Left lobe of liver (tissue), 2 donors: ENCODE measurements around the gene ARL5C. TPM values are rescaled to one million over a fixed set of nuclear protein-coding genes. Genes with fewer than 3 reads are reported as not detected.

Experiments used
- ATAC-seq: fragments of 200-7000 bp; cut with Tn5 transposase; one replicate; pipeline ENCODE4 v1.9.1; 2020; ENCODE audit warnings: mild to moderate bottlenecking, moderate library complexity
- DNase-seq: peaks from one replicate; pipeline ENCODE4 v3.0.0-alpha.2; 2020; ENCODE audit warnings: low spot score
- total RNA-seq: library from RNA; stranded (reverse); gene quantifications from one replicate; pipeline ENCODE4 v1.2.1, GENCODE V29; 2021
- donor health status: DM: no; HTN: no; CAD: no; lungs with moderate emphysema.
- donor health status: DM: no; HTN: yes; CAD: no.

Gene ARL5C
- total RNA-seq, 1 donor from 2014 or later = not detected

- peak; percentile 98 for ATAC-seq
- DNase-seq = peak; percentile 91
Measured at GRCh38 chr17:39110435-39111136, 55.4 kb downstream of the ARL5C start.

- ATAC-seq (no peak), DNase-seq (no peak)
Measured at GRCh38 chr17:39108461-39109375, 57.2 kb downstream of the ARL5C start.

- no peak for ATAC-seq
- DNase-seq = no peak
Measured at GRCh38 chr17:39107973-39108372, 58.0 kb downstream of the ARL5C start.

GRCh38 chr17:39107155-39107554 is 58.8 kb downstream of the ARL5C start:
- ATAC-seq = no peak
- DNase-seq = no peak

Other genes starting within 250 kb of the ARL5C start
- 0.08 TPM for gene FBXO47, start 198.8 kb downstream of the ARL5C start, total RNA-seq
- gene PLXDC1, start 14.5 kb downstream of the ARL5C start, total RNA-seq = 0.50 TPM
- gene CACNB1, start 31.5 kb upstream of the ARL5C start, total RNA-seq = 0.40 TPM
- 484 TPM for gene RPL19, start 34.1 kb upstream of the ARL5C start, total RNA-seq
- gene STAC2, start 59.8 kb upstream of the ARL5C start, total RNA-seq = not detected
- gene FBXL20, start 235.5 kb upstream of the ARL5C start, total RNA-seq = 9.0 TPM